ENCODE measurements around the gene MAPK7.

Gene MAPK7

DNA sequence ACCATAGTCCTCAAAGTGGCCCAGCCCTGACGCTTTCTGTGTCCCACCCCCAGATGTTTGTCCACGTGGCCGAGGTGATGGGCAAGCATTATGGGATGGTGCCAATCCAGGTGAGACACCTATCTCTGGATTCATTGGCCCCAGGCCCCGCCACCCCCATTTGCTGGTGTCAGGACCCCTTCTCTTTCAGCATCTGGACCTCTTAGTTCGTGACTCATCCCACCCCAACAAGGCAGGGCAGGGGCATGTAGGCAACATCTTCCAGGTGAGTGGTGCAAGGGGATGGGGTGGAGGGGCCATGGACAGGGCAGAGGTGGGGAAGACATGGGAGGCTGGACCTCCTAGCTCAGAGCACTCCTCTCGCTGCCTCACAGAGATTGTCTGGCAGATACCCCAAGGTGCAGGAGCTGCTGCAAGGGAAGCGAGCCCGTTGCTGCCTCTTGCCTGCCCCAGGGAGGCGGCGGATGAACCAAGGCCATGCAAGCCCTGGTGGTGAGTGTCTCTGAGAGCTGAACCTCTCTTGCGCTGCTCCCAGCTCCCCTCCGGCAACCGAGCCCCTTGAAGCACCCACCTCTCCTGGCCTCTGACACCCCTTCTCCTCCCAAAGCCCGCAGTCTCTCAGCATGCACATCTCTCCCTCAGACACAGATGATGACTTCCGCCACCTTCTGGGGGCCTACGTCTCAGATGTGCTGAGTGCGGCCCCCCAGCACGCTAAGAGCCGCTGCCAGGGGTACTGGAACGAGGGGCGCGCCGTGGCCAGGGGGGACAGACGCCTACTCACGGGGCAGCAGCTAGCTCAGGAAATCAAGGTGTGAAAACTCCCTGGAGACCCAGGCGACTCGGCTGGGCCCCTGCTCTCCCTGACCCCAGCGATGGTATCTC is 36.3 kb downstream of the MAPK7 start:
- DNase-seq (ENCODE audit: low read depth in 3 of 3, low spot score in 1 of 3) = no peak

GRCh38 chr17:19415311-19415710 is 37.0 kb downstream of the MAPK7 start:
- no peak for DNase-seq (ENCODE audit: low read depth in 3 of 3, low spot score in 1 of 3)

- no peak for DNase-seq (ENCODE audit: low read depth in 3 of 3, low spot score in 1 of 3)
Observed at GRCh38 chr17:19415806-19416775, 37.8 kb downstream of the MAPK7 start.

- DNase-seq (ENCODE audit: low read depth in 3 of 3, low spot score in 1 of 3) = no peak
Observed at GRCh38 chr17:19417611-19418010, 39.3 kb downstream of the MAPK7 start.

DNA sequence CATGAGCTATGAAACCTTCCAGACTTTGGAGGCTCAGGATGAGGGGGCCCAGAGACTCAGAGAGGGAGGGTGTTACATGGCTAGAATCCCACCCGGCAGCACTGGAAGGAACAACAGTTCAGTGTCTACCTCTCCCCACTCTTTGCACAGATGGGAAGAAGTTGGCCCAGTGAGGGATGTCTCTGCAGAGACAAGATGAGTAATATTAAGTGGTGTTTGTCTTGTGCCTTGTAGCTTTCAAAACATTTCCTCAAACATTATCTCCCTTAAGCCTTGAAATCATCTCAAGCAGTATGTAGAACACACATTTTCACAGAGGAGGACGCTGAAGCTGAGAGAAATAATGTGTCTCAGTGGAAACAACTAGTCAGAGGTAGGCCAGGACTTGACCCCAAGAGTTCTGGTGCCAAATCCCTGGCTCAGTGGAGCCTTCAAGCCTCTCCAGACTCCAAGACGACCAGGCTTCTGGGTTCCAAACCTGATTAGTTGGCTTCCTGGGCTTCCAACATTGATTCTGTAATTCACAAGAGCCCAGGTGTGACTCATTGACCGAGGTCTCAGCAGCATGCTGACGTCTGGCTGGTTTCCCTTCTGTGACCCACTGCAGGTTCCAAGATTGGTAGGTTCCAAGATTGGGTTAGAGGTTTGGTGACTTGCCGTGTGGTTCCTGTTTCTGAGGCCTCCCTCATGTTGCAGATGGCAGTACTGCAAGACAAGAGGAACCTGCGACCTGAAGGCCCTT is 40.1 kb downstream of the MAPK7 start:
- DNase-seq (ENCODE audit: low read depth in 3 of 3, low spot score in 1 of 3) = no peak

DNA sequence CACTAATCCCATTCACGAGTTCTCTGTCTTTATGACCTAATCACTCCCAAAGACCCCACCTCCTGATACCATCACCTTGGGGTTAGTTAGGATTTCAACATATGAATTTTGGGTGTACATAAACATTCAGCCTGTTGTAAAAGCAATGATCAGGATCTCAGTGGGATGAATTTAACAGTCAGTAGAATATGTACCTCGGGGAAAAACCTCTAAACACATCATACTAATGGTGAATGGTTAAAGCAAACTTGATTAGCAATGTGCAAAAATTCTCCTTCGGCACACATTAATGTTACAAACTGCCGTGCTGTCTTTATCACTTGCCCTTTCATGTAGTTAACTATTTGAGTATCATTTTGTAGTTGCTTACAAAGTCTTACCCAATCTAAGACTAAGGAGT is 42.9 kb downstream of the MAPK7 start:
- no peak for DNase-seq (ENCODE audit: low read depth in 3 of 3, low spot score in 1 of 3)

- DNase-seq (ENCODE audit: low read depth in 3 of 3, low spot score in 1 of 3) = no peak
Observed at GRCh38 chr17:19421926-19422325, 43.6 kb downstream of the MAPK7 start.

- DNase-seq (ENCODE audit: low read depth in 3 of 3, low spot score in 1 of 3) = no peak
Observed at GRCh38 chr17:19424934-19425868, 46.9 kb downstream of the MAPK7 start.

DNA sequence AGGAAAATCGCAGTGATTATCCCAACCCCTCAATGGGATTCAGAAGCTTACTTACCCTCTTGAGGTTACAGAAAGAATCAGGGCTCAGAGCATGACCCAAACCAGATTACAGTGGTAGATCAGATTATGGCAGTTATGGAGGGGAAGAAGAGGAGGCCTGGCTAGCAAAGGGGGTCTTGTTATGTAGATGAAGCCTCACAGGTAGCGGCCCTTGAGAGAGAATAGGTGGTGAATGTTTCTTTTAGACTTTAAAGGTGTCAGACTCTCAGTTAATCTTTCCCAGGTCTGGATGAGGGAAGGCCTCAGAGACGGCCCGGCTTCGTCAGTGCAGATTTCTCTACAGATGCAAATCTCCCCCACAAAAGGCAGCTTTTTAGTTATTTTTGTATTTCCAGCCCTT is 48.3 kb downstream of the MAPK7 start:
- no peak for DNase-seq (ENCODE audit: low read depth in 3 of 3, low spot score in 1 of 3)

DNA sequence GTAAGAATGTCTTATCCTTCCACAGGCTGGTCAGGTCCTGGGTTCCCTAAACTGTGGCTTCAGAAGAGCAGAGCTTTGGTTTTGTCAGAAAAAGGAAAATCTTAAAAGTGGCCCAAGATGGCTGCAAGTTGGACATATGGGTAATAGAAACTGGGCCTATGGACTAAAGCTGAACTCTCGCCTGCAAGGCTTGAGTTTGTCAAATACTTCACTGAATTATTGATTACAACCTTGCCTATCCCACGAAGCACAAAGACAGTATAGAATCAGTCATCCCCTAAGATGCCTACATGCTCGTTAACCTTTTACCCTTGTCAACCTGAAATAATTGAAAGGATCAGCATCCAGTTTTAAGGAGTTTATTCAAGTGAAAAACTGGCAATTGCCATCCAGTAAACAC is 53.4 kb downstream of the MAPK7 start:
- DNase-seq (ENCODE audit: low read depth in 3 of 3, low spot score in 1 of 3) = no peak
